AG04450 (cell line): Measurements from ENCODE around the gene TMBIM6. TPM values are rescaled to one million over a fixed set of nuclear protein-coding genes. Genes with fewer than 3 reads are reported as not detected.

ENCODE experiments used
- CTCF ChIA-PET: fragments of 300-600, 350-600 bp; formaldehyde crosslinking; extraction: SDS; loops from one replicate; lab custom pipeline; 2022; ENCODE audit warnings: antibody characterized with exemption, inconsistent platforms; lab: Charles Lee
- POLR2A ChIA-PET: fragments of 350-600 bp; formaldehyde crosslinking; extraction: SDS; loops from one replicate; lab custom pipeline; 2021; ENCODE audit warnings: antibody characterized with exemption, inconsistent platforms; lab: Yijun Ruan, JAX
- DNase-seq: peaks from one replicate; pipeline ENCODE4 v3.0.0-alpha.2; 2011; ENCODE audit warnings: low read depth, low spot score
- H3K27ac ChIP-seq: one replicate; pipeline ENCODE4 v1.5.1; 2012; ENCODE audit warnings: low read depth, low read length, control low read depth
- H3K27me3 ChIP-seq: one replicate; pipeline ENCODE4 v1.6.0; 2012; ENCODE audit warnings: low read length; ENCODE audit not compliant: control insufficient read depth, insufficient read depth
- H3K4me3 ChIP-seq: 2 replicates; pipeline ENCODE4 v1.5.1; 2011; ENCODE audit warnings: mild to moderate bottlenecking, low read depth, low read length, control low read depth
- H3K9me3 ChIP-seq: 2 replicates; pipeline ENCODE4 v1.5.1; 2012; ENCODE audit warnings: low read length; ENCODE audit not compliant: control insufficient read depth, insufficient read depth
- CTCF ChIP-seq: IDR thresholded peaks from 2 replicates; pipeline ENCODE4 v1.5.1; 2011; ENCODE audit warnings: low read depth, low read length, control low read depth, inconsistent platforms
- polyA plus RNA-seq: library from polyadenylated mRNA; depleted of rRNA; stranded (reverse); fragments of >200 nt; gene quantifications from 2 replicates; pipeline ENCODE4 v1.2.3, GENCODE V29; 2011

Gene TMBIM6
- polyA plus RNA-seq, 1 experiment: 906 TPM

GRCh38 chr12:49793620-49794019 is 52.3 kb downstream of the TMBIM6 start:
- DNase-seq: no peak
- POLR2A ChIA-PET: no interaction called here
- CTCF ChIA-PET: no interaction called here
- Histone ChIP-seq H3K27me3 (no peaks in the 10 kb centered on the region), H3K27ac (no peak overlapping the region), H3K9me3 (no peaks in the 10 kb centered on the region; the same call in 1 of the 2 replicates), H3K4me3 (no peak overlapping the region)
- no peak for TF ChIP-seq CTCF

DNA sequence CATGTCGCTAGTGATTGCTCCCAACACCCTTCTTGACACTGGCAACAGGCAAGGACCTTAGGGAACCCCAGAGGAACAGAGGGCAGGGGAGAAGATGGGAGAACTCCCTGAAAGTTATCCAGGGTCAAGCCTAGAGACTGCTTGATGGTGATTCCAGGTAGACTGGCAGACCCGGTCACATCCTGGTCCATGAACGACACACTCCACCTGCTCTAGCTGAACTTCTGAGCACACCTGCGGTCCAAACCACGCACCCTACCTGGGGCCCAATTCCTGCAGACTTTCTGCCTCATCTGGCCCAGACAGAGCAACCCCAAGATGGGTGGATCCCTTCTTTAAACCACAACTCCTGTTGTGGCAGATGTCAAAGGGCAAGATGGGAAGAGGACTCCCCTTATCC is 52.7 kb downstream of the TMBIM6 start:
- Histone ChIP-seq H3K4me3 (no peak overlapping the region), H3K9me3 (no peaks in the 10 kb centered on the region; the same call in 1 of the 2 replicates), H3K27ac (no peak overlapping the region), H3K27me3 (no peaks in the 10 kb centered on the region)
- POLR2A ChIA-PET: no interaction called here
- DNase-seq: no peak
- CTCF ChIA-PET: no interaction called here
- TF ChIP-seq CTCF: no peak

DNA sequence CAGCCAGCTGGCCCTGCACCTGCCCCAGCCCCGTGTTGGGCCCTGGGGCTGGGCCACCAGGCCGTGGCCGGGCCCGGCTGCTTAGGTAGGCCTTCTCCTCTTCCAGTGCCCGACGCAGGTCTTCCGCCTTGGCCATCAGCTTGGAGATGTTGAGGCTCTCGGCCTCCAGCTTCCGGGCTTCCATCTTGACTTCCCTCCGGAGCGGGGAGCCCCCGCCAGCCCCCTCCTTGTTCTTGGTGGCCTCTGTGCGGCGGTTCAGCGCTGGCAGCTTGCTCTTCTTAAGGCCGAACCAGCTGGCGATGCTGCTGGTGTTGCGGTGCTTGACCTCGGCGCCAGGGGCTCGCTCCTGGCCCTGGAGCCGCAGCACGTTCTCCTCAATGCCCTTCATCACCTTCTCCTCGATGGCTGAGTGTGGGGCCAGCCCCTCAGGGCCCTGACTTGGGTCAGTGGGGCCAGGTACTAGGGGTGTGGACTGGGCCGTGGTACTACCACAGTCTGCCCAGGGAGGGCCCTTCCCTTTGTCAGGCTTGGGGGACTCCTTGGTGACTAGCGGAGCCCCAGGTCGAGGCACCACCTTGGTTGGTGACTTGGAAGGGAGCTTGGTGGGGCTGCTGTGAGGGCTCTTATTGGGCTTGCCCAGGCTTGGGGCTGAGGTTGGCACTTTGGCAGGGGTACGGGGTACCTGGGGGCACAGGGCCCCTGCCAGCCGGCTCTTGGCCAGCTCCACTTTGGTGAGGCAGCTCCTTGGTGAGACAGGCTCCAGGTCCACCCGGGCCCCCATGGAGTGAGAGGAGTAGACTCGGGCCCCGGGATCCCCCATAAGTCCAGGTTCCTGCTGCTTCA is 53.7 kb downstream of the TMBIM6 start:
- Histone ChIP-seq H3K4me3 (no peak overlapping the region), H3K27ac (no peak overlapping the region), H3K27me3 (no peaks in the 10 kb centered on the region), H3K9me3 (no peaks in the 10 kb centered on the region; the same call in 1 of the 2 replicates)
- POLR2A ChIA-PET: interaction anchor here (1.0 to 1.1 kb wide), 2 partner anchors 27 to 32 kb away, joined by 3 to 8 read pairs; no protein-coding TSS in a partner anchor
- no peak for DNase-seq
- TF ChIP-seq CTCF: no peak
- CTCF ChIA-PET: no interaction called here

DNA sequence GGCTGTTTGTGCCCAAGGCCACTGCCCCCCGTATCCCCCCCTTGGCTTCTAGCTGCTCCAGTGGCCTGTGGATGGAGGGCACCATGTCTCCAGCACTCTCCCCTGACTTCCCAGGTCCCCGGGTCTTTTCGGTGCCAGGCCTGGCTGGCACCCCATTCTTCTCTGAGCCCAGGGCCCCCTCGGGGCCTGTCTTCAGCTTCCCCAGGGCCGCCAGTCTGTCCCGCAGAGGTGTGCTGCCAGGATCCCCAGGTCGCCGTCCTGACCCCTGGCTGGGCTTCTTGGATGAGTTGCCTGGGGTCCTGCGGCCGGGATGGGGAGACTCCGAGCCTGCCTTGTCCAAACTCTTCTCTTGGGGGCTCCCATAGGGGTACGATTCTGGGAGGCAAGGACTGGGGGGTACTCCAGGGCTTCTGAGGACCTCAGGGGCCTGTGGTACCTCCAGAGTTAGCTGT is 54.3 kb downstream of the TMBIM6 start:
- ChIA-PET CTCF (no interaction called here), POLR2A (interaction anchor here (1.1 to 1.2 kb wide), 2 partner anchors 27 to 54 kb away, joined by 6 to 8 read pairs; partner anchors contain the start of gene TMBIM6)
- no peak for TF ChIP-seq CTCF
- Histone ChIP-seq H3K27me3 (no peaks in the 10 kb centered on the region), H3K9me3 (no peaks in the 10 kb centered on the region; the same call in 1 of the 2 replicates), H3K27ac (no peak overlapping the region), H3K4me3 (no peak overlapping the region)
- no peak for DNase-seq

GRCh38 chr12:49796155-49796554 is 54.8 kb downstream of the TMBIM6 start:
- no peaks in the 10 kb centered on the region; the same call in 1 of the 2 replicates for H3K9me3 ChIP-seq
- CTCF ChIA-PET: no interaction called here
- POLR2A ChIA-PET: interaction anchor here (1.2 kb wide), 1 partner anchor 55 kb away, joined by 6 read pairs; the partner anchor contains the start of gene TMBIM6
- H3K4me3 ChIP-seq: no peak overlapping the region
- no peak for TF ChIP-seq CTCF
- no peak for DNase-seq
- no peaks in the 10 kb centered on the region for H3K27me3 ChIP-seq
- H3K27ac ChIP-seq: no peak overlapping the region
